GM18498 (cell line): Measurements from ENCODE around the gene PADI1.
"Not testable (repeated sequence)": the region's sequence is repeated elsewhere in the genome, so short reads cannot be mapped to it uniquely, and the experiment has no call there.

Source experiments
- ATAC-seq: cut with Tn5 transposase; IDR thresholded peaks from one replicate; pipeline ENCODE4 v1.9.1; 2021; ENCODE audit warnings: mild to moderate bottlenecking, moderate library complexity; ENCODE audit not compliant: unreplicated experiment

PADI1 gene

GRCh38 chr1:17239420-17239819 is 34.5 kb downstream of the PADI1 start:
- ATAC-seq = no peak

GRCh38 chr1:17241011-17241779 is 36.3 kb downstream of the PADI1 start:
- not testable (repeated sequence) for ATAC-seq

- not testable (repeated sequence) for ATAC-seq
Measured at GRCh38 chr1:17241780-17242074, 36.8 kb downstream of the PADI1 start.

- ATAC-seq = no peak
Measured at GRCh38 chr1:17243274-17243673, 38.3 kb downstream of the PADI1 start.

- no peak for ATAC-seq
Measured at GRCh38 chr1:17244821-17245740, 40.2 kb downstream of the PADI1 start.

- no peak for ATAC-seq
Measured at GRCh38 chr1:17245816-17246325, 40.9 kb downstream of the PADI1 start.

- no peak for ATAC-seq
Measured at GRCh38 chr1:17246971-17247370, 42.0 kb downstream of the PADI1 start.

GRCh38 chr1:17248781-17249180 is 43.9 kb downstream of the PADI1 start, which contains the start of gene PADI3:
Gene PADI3, plus strand, starts transcription at chr1:17249098. Its CDS starts 40 bp downstream, at chr1:17249138.
- ATAC-seq = no peak

GRCh38 chr1:17250601-17251000 is 45.7 kb downstream of the PADI1 start:
- ATAC-seq = no peak

- ATAC-seq = no peak
Measured at GRCh38 chr1:17251246-17251645, 46.3 kb downstream of the PADI1 start.

GRCh38 chr1:17251701-17252376 is 46.9 kb downstream of the PADI1 start:
- no peak for ATAC-seq

- ATAC-seq = no peak
Measured at GRCh38 chr1:17255336-17255735, 50.4 kb downstream of the PADI1 start.

GRCh38 chr1:17258116-17258757 is 53.3 kb downstream of the PADI1 start:
- ATAC-seq = no peak

GRCh38 chr1:17258758-17259130 is 53.8 kb downstream of the PADI1 start:
- no peak for ATAC-seq

GRCh38 chr1:17259233-17259873 is 54.4 kb downstream of the PADI1 start:
- ATAC-seq = no peak

GRCh38 chr1:17260264-17260663 is 55.3 kb downstream of the PADI1 start:
- ATAC-seq = no peak

- no peak for ATAC-seq
Measured at GRCh38 chr1:17260738-17261137, 55.8 kb downstream of the PADI1 start.

GRCh38 chr1:17263936-17264335 is 59.0 kb downstream of the PADI1 start:
- no peak for ATAC-seq

- ATAC-seq = no peak
Measured at GRCh38 chr1:17264470-17264869, 59.5 kb downstream of the PADI1 start.

GRCh38 chr1:17265162-17265561 is 60.2 kb downstream of the PADI1 start:
- ATAC-seq = no peak
